NT2/D1 (cell line): ENCODE data around the gene CYB561D1.

Experiments used
- SUZ12 ChIP-seq: IDR thresholded peaks from 2 replicates; pipeline ENCODE4 v1.6.1; 2011; ENCODE audit not compliant: insufficient read length, insufficient read depth; ENCODE audit errors: extremely low read depth
- ZNF274 ChIP-seq: IDR thresholded peaks from 2 replicates; pipeline ENCODE4 v1.6.1; 2011; ENCODE audit warnings: mild to moderate bottlenecking, low read depth, low read length

DNA sequence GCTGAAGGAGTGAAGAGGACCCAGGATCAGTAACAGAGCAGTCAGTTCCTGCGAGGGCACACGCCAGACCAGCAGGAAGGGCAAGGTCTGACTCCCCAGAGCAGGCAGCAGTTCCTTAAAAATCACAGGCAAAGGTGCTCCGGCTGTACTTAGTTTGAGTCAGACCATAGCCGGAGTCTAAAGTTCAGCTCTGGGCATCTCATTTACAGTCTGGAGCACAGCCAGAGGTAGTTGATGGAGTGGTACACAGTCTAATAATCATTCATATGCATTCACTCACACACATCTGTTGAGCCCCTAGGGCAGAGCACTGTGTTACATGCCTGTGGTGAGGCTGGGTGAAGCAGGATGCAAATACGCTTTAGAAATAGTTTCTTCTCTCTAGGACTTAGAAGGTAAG is 23.0 kb downstream of the CYB561D1 start:
- TF ChIP-seq SUZ12 (no peak), ZNF274 (no peak)
